Activated CD8-positive, alpha-beta memory T cell treated with anti-CD3 and anti-CD28 coated beads for 48 hours (primary cell): Measurements from ENCODE around the gene PHF20.
"Not testable (repeated sequence)": the region's sequence is repeated elsewhere in the genome, so short reads cannot be mapped to it uniquely, and the experiment has no call there.

Source experiments
- DNase-seq, 3 experiments: peaks; one replicate each; pipeline ENCODE4 v3.0.0-alpha.2; 2020; ENCODE audit warnings: low read depth in 2 of 3, low spot score in 2 of 3

PHF20 gene

GRCh38 chr20:35771689-35772562, at the start of gene PHF20:
PHF20 (plus strand) TSS chr20:35772015; CDS start chr20:35801523, 29,508 bp downstream.
- DNase-seq = peak; percentile 98 to 99 (median 98)

- DNase-seq = not testable (repeated sequence)
Observed at GRCh38 chr20:35723275-35723639, 48.6 kb upstream of the PHF20 start.

GRCh38 chr20:35723652-35724320, 48.0 kb upstream of the PHF20 start:
- not testable (repeated sequence) for DNase-seq

- DNase-seq = no peak
Observed at GRCh38 chr20:35724321-35725230, 47.2 kb upstream of the PHF20 start.

GRCh38 chr20:35726842-35727711, 44.7 kb upstream of the PHF20 start:
- DNase-seq = no peak

GRCh38 chr20:35729283-35729807, 42.5 kb upstream of the PHF20 start:
- no peak for DNase-seq

GRCh38 chr20:35729836-35730582, 41.8 kb upstream of the PHF20 start:
- no peak for DNase-seq

GRCh38 chr20:35730583-35731468, 41.0 kb upstream of the PHF20 start:
- no peak for DNase-seq

- no peak for DNase-seq
Observed at GRCh38 chr20:35731469-35731788, 40.4 kb upstream of the PHF20 start.

GRCh38 chr20:35731862-35732643, 39.8 kb upstream of the PHF20 start:
- no peak for DNase-seq

GRCh38 chr20:35732644-35732982, 39.2 kb upstream of the PHF20 start:
- DNase-seq = no peak

GRCh38 chr20:35734374-35734773, 37.4 kb upstream of the PHF20 start:
- no peak for DNase-seq

GRCh38 chr20:35734777-35735649, 36.8 kb upstream of the PHF20 start:
- DNase-seq = no peak

- no peak for DNase-seq
Observed at GRCh38 chr20:35735826-35736470, 35.9 kb upstream of the PHF20 start.

GRCh38 chr20:35737865-35738333, 33.9 kb upstream of the PHF20 start:
- no peak for DNase-seq

GRCh38 chr20:35738410-35739179, 33.2 kb upstream of the PHF20 start:
- DNase-seq = no peak
